H9 (cell line): ENCODE results near the gene TCEA3. TPM values are rescaled to one million over a fixed set of nuclear protein-coding genes. Genes with fewer than 3 reads are reported as not detected.

Source experiments
- DNase-seq: peaks from one replicate; pipeline ENCODE4 v3.0.0-alpha.2; 2017
- H2AFZ ChIP-seq: one replicate; pipeline ENCODE4 v1.6.1; 2013; ENCODE audit warnings: mild to moderate bottlenecking, low read length, control low read depth, moderate library complexity
- H2AK5ac ChIP-seq: 2 replicates; pipeline ENCODE4 v1.6.1; 2013; ENCODE audit warnings: low read length, control low read depth, mixed read lengths; ENCODE audit not compliant: insufficient read length
- H2BK120ac ChIP-seq: one replicate; pipeline ENCODE4 v1.6.1; 2013; ENCODE audit warnings: low read depth, mild to moderate bottlenecking, low read length, control low read depth, inconsistent platforms; ENCODE audit not compliant: poor library complexity, severe bottlenecking
- H2BK12ac ChIP-seq: 2 replicates; pipeline ENCODE4 v1.6.1; 2013; ENCODE audit warnings: low read length, control low read depth, mixed read lengths, low read depth; ENCODE audit not compliant: insufficient read length
- H2BK15ac ChIP-seq: 2 replicates; pipeline ENCODE4 v1.6.1; 2013; ENCODE audit warnings: low read depth, low read length, control low read depth
- H2BK20ac ChIP-seq: one replicate; pipeline ENCODE4 v1.6.1; 2013; ENCODE audit warnings: low read depth, mild to moderate bottlenecking, low read length, control low read depth, inconsistent platforms; ENCODE audit not compliant: poor library complexity, severe bottlenecking
- H2BK5ac ChIP-seq: 2 replicates; pipeline ENCODE4 v1.6.1; 2013; ENCODE audit warnings: low read length, control low read depth, mixed read lengths; ENCODE audit not compliant: insufficient read length
- H3K14ac ChIP-seq: 2 replicates; pipeline ENCODE4 v1.6.1; 2013; ENCODE audit warnings: low read length, control low read depth; ENCODE audit not compliant: insufficient read depth
- H3K18ac ChIP-seq: 2 replicates; pipeline ENCODE4 v1.6.1; 2013; ENCODE audit warnings: low read depth, mild to moderate bottlenecking, mixed read lengths, low read length, control low read depth; ENCODE audit not compliant: insufficient read length
- H3K23ac ChIP-seq: 2 replicates; pipeline ENCODE4 v1.6.1; 2013; ENCODE audit warnings: low read length, control low read depth, mixed read lengths, low read depth; ENCODE audit not compliant: insufficient read length
- H3K23me2 ChIP-seq: 2 replicates; pipeline ENCODE4 v1.6.1; 2013; ENCODE audit warnings: low read depth, mild to moderate bottlenecking, mixed read lengths, low read length, control low read depth; ENCODE audit not compliant: insufficient read length, poor library complexity, severe bottlenecking
- H3K27ac ChIP-seq: 2 replicates; pipeline ENCODE4 v1.5.1; 2013; ENCODE audit warnings: low read length, control low read depth, mixed read lengths, low read depth; ENCODE audit not compliant: insufficient read length
- H3K27me3 ChIP-seq: 2 replicates; pipeline ENCODE4 v1.6.1; 2013; ENCODE audit warnings: low read length, control low read depth, inconsistent platforms; ENCODE audit not compliant: insufficient read depth
- H3K4ac ChIP-seq: 2 replicates; pipeline ENCODE4 v1.6.1; 2013; ENCODE audit warnings: low read depth, mild to moderate bottlenecking, control low read depth, inconsistent platforms, low read length, moderate library complexity
- H3K4me1 ChIP-seq: 2 replicates; pipeline ENCODE4 v1.6.1; 2013; ENCODE audit warnings: low read length, control low read depth, inconsistent platforms; ENCODE audit not compliant: insufficient read depth
- H3K4me2 ChIP-seq: 2 replicates; pipeline ENCODE4 v1.6.1; 2013; ENCODE audit warnings: low read length, control low read depth, mixed read lengths; ENCODE audit not compliant: insufficient read length, insufficient read depth
- H3K56ac ChIP-seq: 2 replicates; pipeline ENCODE4 v1.6.1; 2013; ENCODE audit warnings: low read depth, mild to moderate bottlenecking, mixed read lengths, low read length, control low read depth; ENCODE audit not compliant: insufficient read length
- H3K79me1 ChIP-seq: 2 replicates; pipeline ENCODE4 v1.6.1; 2013; ENCODE audit warnings: low read depth, mild to moderate bottlenecking, moderate library complexity, low read length, control low read depth, inconsistent platforms; ENCODE audit not compliant: insufficient read depth, poor library complexity, severe bottlenecking
- H3K79me2 ChIP-seq: 2 replicates; pipeline ENCODE4 v1.6.1; 2013; ENCODE audit warnings: low read length, control low read depth, inconsistent platforms; ENCODE audit not compliant: insufficient read depth
- H3K9ac ChIP-seq: 2 replicates; pipeline ENCODE4 v1.6.1; 2013; ENCODE audit warnings: low read length, control low read depth, mixed read lengths; ENCODE audit not compliant: insufficient read length; ENCODE audit errors: extremely low read depth
- H3K9me3 ChIP-seq: one replicate; pipeline ENCODE4 v1.6.1; 2013; ENCODE audit warnings: low read depth, low read length, inconsistent platforms; ENCODE audit not compliant: control insufficient read depth
- H3T11ph ChIP-seq: one replicate; pipeline ENCODE4 v1.6.1; 2013; ENCODE audit warnings: mild to moderate bottlenecking, low read length, control low read depth, inconsistent platforms
- H4K20me1 ChIP-seq: one replicate; pipeline ENCODE4 v1.6.1; 2013; ENCODE audit not compliant: control insufficient read depth, insufficient read length, insufficient read depth
- H4K5ac ChIP-seq: 2 replicates; pipeline ENCODE4 v1.6.1; 2013; ENCODE audit warnings: low read depth, mild to moderate bottlenecking, mixed read lengths, low read length, control low read depth; ENCODE audit not compliant: insufficient read length
- H4K8ac ChIP-seq: replicated peaks from 2 replicates; pipeline ENCODE4 v1.6.1; 2013; ENCODE audit warnings: low read length, control low read depth, mixed read lengths, low read depth; ENCODE audit not compliant: insufficient read length
- H4K91ac ChIP-seq: 2 replicates; pipeline ENCODE4 v1.6.1; 2013; ENCODE audit warnings: low read depth, mild to moderate bottlenecking, moderate library complexity, mixed read lengths, low read length, control low read depth; ENCODE audit not compliant: insufficient read length
- H3K27ac Mint-ChIP-seq, 3 experiments: 2 replicates in 2 of 3; 3 replicates in 1 of 3; pipeline ENCODE4 v1.8.0; 2020 to 2021; ENCODE audit warnings: mixed read lengths in 3 of 3, mild to moderate bottlenecking in 1 of 3, moderate library complexity in 1 of 3
- H3K27me3 Mint-ChIP-seq: 2 replicates; pipeline ENCODE4 v1.8.0; 2021; ENCODE audit warnings: low read depth, mild to moderate bottlenecking, moderate library complexity, mixed read lengths
- H3K36me3 Mint-ChIP-seq, 3 experiments: 2 replicates in 2 of 3; 3 replicates in 1 of 3; pipeline ENCODE4 v1.8.0; 2020 to 2021; ENCODE audit warnings: low read depth in 3 of 3, mixed read lengths in 3 of 3; ENCODE audit not compliant: insufficient read depth in 1 of 3
- H3K4me1 Mint-ChIP-seq, 2 experiments: 2 replicates each; pipeline ENCODE4 v1.8.0; 2020; ENCODE audit warnings: mixed read lengths in 2 of 2
- H3K4me3 Mint-ChIP-seq, 2 experiments: 2 replicates in 1 of 2; 3 replicates in 1 of 2; pipeline ENCODE4 v1.8.0; 2020 to 2021; ENCODE audit warnings: mild to moderate bottlenecking in 2 of 2, mixed read lengths in 2 of 2, moderate library complexity in 1 of 2
- H3K9me3 Mint-ChIP-seq, 2 experiments: 2 replicates in 1 of 2; 3 replicates in 1 of 2; pipeline ENCODE4 v1.8.0; 2020; ENCODE audit warnings: mild to moderate bottlenecking in 2 of 2, mixed read lengths in 2 of 2, moderate library complexity in 1 of 2
- CTCF ChIP-seq: fragments of 200-600 bp; sonication (generic); conservative IDR thresholded peaks from 3 replicates; pipeline ENCODE4 v1.8.0; 2021; ENCODE audit warnings: antibody characterized with exemption, mild to moderate bottlenecking
- WGBS: extraction: QIAGEN DNeasy Blood & Tissue Kit; methylation state at CpG from one replicate; pipeline ENCODE4 v1.1.7; 2013; ENCODE audit warnings: missing lambda C conversion rate, low lambda C conversion rate, mixed read lengths; ENCODE audit not compliant: insufficient read length; ENCODE audit errors: extremely low coverage; 5-methylcytosine and 5-hydroxymethylcytosine counted together
- total RNA-seq: library from RNA; stranded (reverse); gene quantifications from 2 replicates; pipeline ENCODE4 v1.2.1, GENCODE V29; 2021

TCEA3 gene
- total RNA-seq, 1 experiment from 2014 or later = 0.37 TPM

GRCh38 chr1:23383577-23384311, 40.8 kb downstream of the TCEA3 start:
- no peak overlapping the region for H3K18ac ChIP-seq
- no peak overlapping the region for H4K5ac ChIP-seq
- no peak overlapping the region for H3K56ac ChIP-seq
- H3K4ac ChIP-seq = no peak overlapping the region
- H3K4me1 ChIP-seq = no peaks in the 10 kb centered on the region
- H2BK120ac ChIP-seq = no peak overlapping the region
- H2BK5ac ChIP-seq = no peak overlapping the region
- no peaks in the 10 kb centered on the region for H3K36me3 Mint-ChIP-seq
- no peak overlapping the region for H4K8ac ChIP-seq
- no peak overlapping the region for H3K4me3 Mint-ChIP-seq
- no peak overlapping the region for H2BK12ac ChIP-seq
- H3K4me2 ChIP-seq = no peak overlapping the region
- no CpG with 5 or more reads among the region's 8 CpGs for WGBS
- H3K27ac ChIP-seq = no peak overlapping the region
- H4K91ac ChIP-seq = no peak overlapping the region
- H2BK15ac ChIP-seq = no peak overlapping the region
- no peaks in the 10 kb centered on the region for H3K9me3 Mint-ChIP-seq
- H2BK20ac ChIP-seq = no peak overlapping the region
- H3K27ac Mint-ChIP-seq = no peak overlapping the region
- no peak overlapping the region for H3T11ph ChIP-seq
- H3K79me2 ChIP-seq = no peaks in the 10 kb centered on the region
- H2AK5ac ChIP-seq = no peak overlapping the region
- H3K23me2 ChIP-seq = no peaks in the 10 kb centered on the region
- no peak overlapping the region for H3K14ac ChIP-seq
- H3K9me3 ChIP-seq = no peaks in the 10 kb centered on the region
- H3K23ac ChIP-seq = no peak overlapping the region
- H3K27me3 Mint-ChIP-seq = no peaks in the 10 kb centered on the region
- H3K4me1 Mint-ChIP-seq = no peaks in the 10 kb centered on the region
- no peaks in the 10 kb centered on the region for H4K20me1 ChIP-seq
- no peak overlapping the region for H2AFZ ChIP-seq
- no peaks in the 10 kb centered on the region for H3K79me1 ChIP-seq
- no peak for TF ChIP-seq CTCF
- DNase-seq = no peak
- H3K9ac ChIP-seq = no peak overlapping the region
- H3K27me3 ChIP-seq = peaks cover 34% of the 10 kb centered on the region
